ENCODE measurements around the gene RHOBTB3. TPM values are rescaled to one million over a fixed set of nuclear protein-coding genes. Genes with fewer than 3 reads are reported as not detected.

The RHOBTB3 gene
- polyA plus RNA-seq, 2 of the 4 experiments (the other 2 are of a cell fraction) = 9.1 to 28.6 TPM

DNA sequence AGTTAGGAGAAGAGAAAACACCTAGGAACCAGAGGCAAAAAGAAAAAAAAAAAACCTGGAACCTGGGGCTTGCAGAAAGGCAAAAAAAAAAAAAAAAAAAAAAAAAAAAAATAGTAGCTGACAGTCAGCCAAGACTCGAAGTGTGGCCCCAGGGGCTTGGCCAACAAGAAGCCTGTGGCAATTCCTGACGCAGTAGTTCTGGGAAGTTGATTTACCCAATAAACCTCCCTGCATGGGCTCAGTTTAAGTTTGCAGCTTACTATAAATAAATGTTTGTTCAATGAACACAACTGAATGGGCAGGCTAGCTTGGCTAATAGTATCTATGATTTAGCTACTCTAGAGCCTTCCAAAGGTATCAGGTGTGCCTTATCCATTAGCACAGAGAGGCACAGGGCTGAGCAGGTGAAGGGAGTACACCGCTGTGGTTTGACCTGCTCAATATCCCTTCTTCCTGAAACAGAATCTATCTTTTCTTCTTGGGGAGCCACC, 112.6 kb downstream of the RHOBTB3 start (continued):
- TF ChIP-seq, protein P1, sequence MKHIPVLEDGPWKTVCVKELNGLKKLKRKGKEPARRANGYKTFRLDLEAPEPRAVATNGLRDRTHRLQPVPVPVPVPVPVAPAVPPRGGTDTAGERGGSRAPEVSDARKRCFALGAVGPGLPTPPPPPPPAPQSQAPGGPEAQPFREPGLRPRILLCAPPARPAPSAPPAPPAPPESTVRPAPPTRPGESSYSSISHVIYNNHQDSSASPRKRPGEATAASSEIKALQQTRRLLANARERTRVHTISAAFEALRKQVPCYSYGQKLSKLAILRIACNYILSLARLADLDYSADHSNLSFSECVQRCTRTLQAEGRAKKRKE (CRISPR knock-in tag; IDR thresholded peaks at IDR 0.05; ENCODE audit: low read depth) = no peak
- TF ChIP-seq TFCP2L1 (CRISPR knock-in tag; IDR thresholded peaks at IDR 0.05) = no peak

DNA sequence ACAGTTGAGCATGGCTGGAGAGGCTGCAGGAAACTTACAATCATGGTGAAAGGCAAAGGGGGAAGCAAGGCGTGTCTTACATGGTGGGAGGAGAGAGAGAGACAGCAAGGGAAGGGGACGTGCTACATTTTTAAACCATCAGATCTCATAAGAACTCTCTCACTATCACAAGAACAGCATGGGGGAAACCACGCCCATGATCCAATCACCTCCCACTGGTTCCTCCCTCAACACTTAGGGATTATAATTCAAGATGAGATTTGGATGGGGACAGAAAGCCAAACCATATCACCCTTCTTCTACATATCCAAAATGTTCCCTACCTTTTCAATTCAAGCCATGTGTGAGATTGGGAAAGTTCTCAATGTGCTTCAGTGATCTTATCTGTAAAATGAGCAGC, 114.3 kb downstream of the RHOBTB3 start:
- DNase-seq (ENCODE audit: low read depth in 1 of 2, low spot score in 1 of 2) (no peak), ATAC-seq (no peak), FAIRE-seq (no peak)
- Histone ChIP-seq H3K4me1 (peaks cover 46% of the 10 kb centered on the region), H3K9me3 (no peaks in the 10 kb centered on the region), H3K27ac (peak overlapping the region; percentile 70 to 80; a peak in 2 of 6 replicates), H3K4me3 (no peak overlapping the region), H3K4me2 (no peak overlapping the region)
- 81% methylated on average over 3 of the region's 3 CpGs for WGBS (ENCODE audit: missing lambda C conversion rate)
- ChIA-PET POLR2A (no interaction called here), CTCF (interaction anchor here (1.3 to 23.4 kb wide), 6 partner anchors 24 to 201 kb away, joined by 3 to 469 read pairs (median 38); partner anchors contain the start of genes GLRX and RFESD)
- TF ChIP-seq JUNB (IDR thresholded peaks at IDR 0.05) (no peak), CHD4 (IDR thresholded peaks at IDR 0.05; ENCODE audit: borderline replicate concordance) (no peak), HOXB5 (CRISPR knock-in tag; IDR thresholded peaks at IDR 0.05) (no peak), TFCP2L1 (CRISPR knock-in tag; IDR thresholded peaks at IDR 0.05) (no peak), TP53 (CRISPR knock-in tag; IDR thresholded peaks at IDR 0.05) (no peak), KDM5A (IDR thresholded peaks at IDR 0.05) (no peak), NR3C1 (IDR thresholded peaks at IDR 0.05) (no peak)
- TF ChIP-seq, protein P2, sequence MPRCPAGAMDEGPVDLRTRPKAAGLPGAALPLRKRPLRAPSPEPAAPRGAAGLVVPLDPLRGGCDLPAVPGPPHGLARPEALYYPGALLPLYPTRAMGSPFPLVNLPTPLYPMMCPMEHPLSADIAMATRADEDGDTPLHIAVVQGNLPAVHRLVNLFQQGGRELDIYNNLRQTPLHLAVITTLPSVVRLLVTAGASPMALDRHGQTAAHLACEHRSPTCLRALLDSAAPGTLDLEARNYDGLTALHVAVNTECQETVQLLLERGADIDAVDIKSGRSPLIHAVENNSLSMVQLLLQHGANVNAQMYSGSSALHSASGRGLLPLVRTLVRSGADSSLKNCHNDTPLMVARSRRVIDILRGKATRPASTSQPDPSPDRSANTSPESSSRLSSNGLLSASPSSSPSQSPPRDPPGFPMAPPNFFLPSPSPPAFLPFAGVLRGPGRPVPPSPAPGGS (IDR thresholded peaks at IDR 0.05) = no peak

Other genes with a start within 250 kb of the RHOBTB3 start
- 74.1 and 91.3 TPM in 2 replicates for gene SKIC3, start 176.4 kb upstream of the RHOBTB3 start, polyA plus RNA-seq (2011; rRNA removed)
- 33.7 to 35.5 TPM (median 34.0 TPM) in 3 replicates for gene SKIC3, start 176.4 kb upstream of the RHOBTB3 start, polyA plus RNA-seq (2017; fragmentation: RNase III; extraction: RNeasy Plus Mini Kit Qiagen cat#74134 plus additional on column Dnase treatment)
- gene ARSK, start 176.2 kb upstream of the RHOBTB3 start, polyA plus RNA-seq (2011; rRNA removed) = 12.5 and 14.0 TPM in 2 replicates
- gene ARSK, start 176.2 kb upstream of the RHOBTB3 start, polyA plus RNA-seq (2017; fragmentation: RNase III; extraction: RNeasy Plus Mini Kit Qiagen cat#74134 plus additional on column Dnase treatment) = 5.6 to 7.0 TPM (median 6.7 TPM) in 3 replicates
- gene GPR150, start 111.2 kb upstream of the RHOBTB3 start, polyA plus RNA-seq (2011; rRNA removed) = 0.13 and 0.15 TPM in 2 replicates
- gene GPR150, start 111.2 kb upstream of the RHOBTB3 start, polyA plus RNA-seq (2017; fragmentation: RNase III; extraction: RNeasy Plus Mini Kit Qiagen cat#74134 plus additional on column Dnase treatment) = 0.05 to 0.13 TPM in 2 of 3 replicates, not detected in the other
- 4.8 and 5.4 TPM in 2 replicates for gene RFESD, start 84.6 kb upstream of the RHOBTB3 start, polyA plus RNA-seq (2011; rRNA removed)
- gene RFESD, start 84.6 kb upstream of the RHOBTB3 start, polyA plus RNA-seq (2017; fragmentation: RNase III; extraction: RNeasy Plus Mini Kit Qiagen cat#74134 plus additional on column Dnase treatment) = 1.6 to 2.1 TPM (median 2.0 TPM) in 3 replicates
- gene SPATA9, start 48.3 kb upstream of the RHOBTB3 start, polyA plus RNA-seq (2011; rRNA removed) = 0.15 and 0.16 TPM in 2 replicates
- gene SPATA9, start 48.3 kb upstream of the RHOBTB3 start, polyA plus RNA-seq (2017; fragmentation: RNase III; extraction: RNeasy Plus Mini Kit Qiagen cat#74134 plus additional on column Dnase treatment) = not detected in 3 replicates
- 329 and 381 TPM in 2 replicates for gene GLRX, start 91.4 kb downstream of the RHOBTB3 start, polyA plus RNA-seq (2011; rRNA removed)
- 96.4 to 113 TPM (median 106 TPM) in 3 replicates for gene GLRX, start 91.4 kb downstream of the RHOBTB3 start, polyA plus RNA-seq (2017; fragmentation: RNase III; extraction: RNeasy Plus Mini Kit Qiagen cat#74134 plus additional on column Dnase treatment)
- 23.8 and 24.2 TPM in 2 replicates for gene ELL2, start 230.5 kb downstream of the RHOBTB3 start, polyA plus RNA-seq (2011; rRNA removed)
- 9.7 to 12.5 TPM (median 11.8 TPM) in 3 replicates for gene ELL2, start 230.5 kb downstream of the RHOBTB3 start, polyA plus RNA-seq (2017; fragmentation: RNase III; extraction: RNeasy Plus Mini Kit Qiagen cat#74134 plus additional on column Dnase treatment)

Measured in A549 (cell line).